Lower lobe of right lung (tissue), 2 donors: Measurements from ENCODE around the gene EMSY. TPM values are rescaled to one million over a fixed set of nuclear protein-coding genes. Genes with fewer than 3 reads are reported as not detected.

Experiments used
- ATAC-seq, 2 donors: fragments of 200-7000 bp; cut with Tn5 transposase; one replicate each; pipeline ENCODE4 v1.9.1; 2020 to 2022; ENCODE audit warnings: mild to moderate bottlenecking in 2 of 2, moderate library complexity in 2 of 2
- DNase-seq: peaks from one replicate; pipeline ENCODE4 v3.0.0-alpha.2; 2020
- H3K27ac ChIP-seq: fragments of 200-600 bp; one replicate; pipeline ENCODE4 v1.8.0; 2022
- H3K27me3 ChIP-seq: fragments of 200-600 bp; one replicate; pipeline ENCODE4 v1.8.0; 2022; ENCODE audit warnings: low read depth
- H3K36me3 ChIP-seq: fragments of 200-600 bp; one replicate; pipeline ENCODE4 v1.8.0; 2022; ENCODE audit warnings: mild to moderate bottlenecking
- H3K4me1 ChIP-seq: fragments of 200-600 bp; one replicate; pipeline ENCODE4 v1.8.0; 2022
- H3K4me3 ChIP-seq: fragments of 200-600 bp; one replicate; pipeline ENCODE4 v1.8.0; 2022; ENCODE audit warnings: mild to moderate bottlenecking
- H3K9me3 ChIP-seq: fragments of 200-600 bp; one replicate; pipeline ENCODE4 v1.8.0; 2022
- intact Hi-C: fragments of 100-400 bp; cut with DNase I; formaldehyde crosslinking; loops from one replicate; pipeline ENCODE4 v1.11.0; 2022
- total RNA-seq: library from RNA; stranded (reverse); fragmentation: NEBNext Ultra II Directional; extraction: Animal tissue kit (Norgen Biotek cat#: 25700); gene quantifications from one replicate; pipeline ENCODE4 v1.2.1, GENCODE V29; 2021
- TF ChIP-seq, protein P1 (sequence below): fragments of 200-600 bp; IDR thresholded peaks from one replicate; pipeline ENCODE4 v1.8.0; 2022; ENCODE audit warnings: antibody characterized with exemption, mild to moderate bottlenecking
- donor health status: DM: no; HTN: yes; CAD: no; lungs with severe emphysema.

Gene EMSY
- total RNA-seq, 1 donor from 2014 or later, result 21.1 TPM

DNA sequence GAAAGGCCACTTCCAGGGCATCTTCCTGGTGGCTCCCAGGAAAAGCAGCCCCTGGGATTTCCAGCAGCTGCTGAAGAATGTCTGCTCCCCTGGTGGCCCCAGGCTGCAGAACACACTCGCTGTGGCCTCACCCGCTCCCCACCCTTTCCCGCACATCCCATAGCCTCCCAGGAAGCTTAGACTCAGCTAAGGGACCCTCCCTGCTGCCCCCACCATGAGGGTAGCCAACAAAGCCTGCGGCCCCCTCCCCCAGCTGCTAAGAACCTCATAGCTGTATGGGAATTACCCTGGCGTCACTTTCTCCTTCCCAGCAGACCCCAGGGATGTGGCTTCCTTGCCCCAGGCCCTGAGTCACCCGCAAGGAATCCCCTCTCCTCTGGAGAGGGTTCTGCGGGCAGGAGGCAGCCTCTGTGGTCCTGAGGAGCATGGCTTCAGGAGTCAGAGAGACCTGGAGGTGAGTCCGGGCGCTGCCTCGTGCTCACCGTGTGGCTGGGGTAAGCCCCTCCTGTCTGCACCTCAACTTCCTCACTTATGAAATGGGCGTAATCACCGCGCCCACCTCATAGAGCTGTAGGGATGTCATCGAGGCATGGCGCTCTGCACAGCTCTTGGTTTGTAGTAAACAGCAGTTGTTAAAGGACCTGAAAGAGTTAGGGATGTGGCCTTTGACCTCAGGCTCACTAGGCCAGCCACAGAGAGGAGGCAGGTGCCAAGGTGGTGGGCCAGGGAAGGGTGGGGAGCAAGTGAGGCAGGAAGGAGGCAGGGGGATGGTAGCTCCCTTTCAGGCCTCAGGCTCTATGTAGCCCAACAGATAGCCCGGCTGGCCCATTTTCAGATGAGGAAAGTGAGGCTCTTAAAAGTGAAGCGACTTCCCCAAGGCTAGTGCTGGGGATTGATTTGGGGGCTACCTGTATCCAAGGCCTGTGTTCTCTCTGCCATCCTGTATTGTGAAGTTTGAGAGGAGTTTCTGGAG, 154.5 kb downstream of the EMSY start:
- H3K27me3 ChIP-seq, result no peaks in the 10 kb centered on the region
- no peak overlapping the region for H3K4me3 ChIP-seq
- intact Hi-C loops, result no loop called here
- H3K36me3 ChIP-seq, result no peaks in the 10 kb centered on the region
- DNase-seq (no peak), ATAC-seq (no peak)
- TF ChIP-seq, protein P1, sequence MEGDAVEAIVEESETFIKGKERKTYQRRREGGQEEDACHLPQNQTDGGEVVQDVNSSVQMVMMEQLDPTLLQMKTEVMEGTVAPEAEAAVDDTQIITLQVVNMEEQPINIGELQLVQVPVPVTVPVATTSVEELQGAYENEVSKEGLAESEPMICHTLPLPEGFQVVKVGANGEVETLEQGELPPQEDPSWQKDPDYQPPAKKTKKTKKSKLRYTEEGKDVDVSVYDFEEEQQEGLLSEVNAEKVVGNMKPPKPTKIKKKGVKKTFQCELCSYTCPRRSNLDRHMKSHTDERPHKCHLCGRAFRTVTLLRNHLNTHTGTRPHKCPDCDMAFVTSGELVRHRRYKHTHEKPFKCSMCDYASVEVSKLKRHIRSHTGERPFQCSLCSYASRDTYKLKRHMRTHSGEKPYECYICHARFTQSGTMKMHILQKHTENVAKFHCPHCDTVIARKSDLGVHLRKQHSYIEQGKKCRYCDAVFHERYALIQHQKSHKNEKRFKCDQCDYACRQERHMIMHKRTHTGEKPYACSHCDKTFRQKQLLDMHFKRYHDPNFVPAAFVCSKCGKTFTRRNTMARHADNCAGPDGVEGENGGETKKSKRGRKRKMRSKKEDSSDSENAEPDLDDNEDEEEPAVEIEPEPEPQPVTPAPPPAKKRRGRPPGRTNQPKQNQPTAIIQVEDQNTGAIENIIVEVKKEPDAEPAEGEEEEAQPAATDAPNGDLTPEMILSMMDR, result no peak
- peak overlapping the region; percentile 18 for H3K27ac ChIP-seq
- no peaks in the 10 kb centered on the region for H3K9me3 ChIP-seq
- H3K4me1 ChIP-seq, result peaks cover 31% of the 10 kb centered on the region

DNA sequence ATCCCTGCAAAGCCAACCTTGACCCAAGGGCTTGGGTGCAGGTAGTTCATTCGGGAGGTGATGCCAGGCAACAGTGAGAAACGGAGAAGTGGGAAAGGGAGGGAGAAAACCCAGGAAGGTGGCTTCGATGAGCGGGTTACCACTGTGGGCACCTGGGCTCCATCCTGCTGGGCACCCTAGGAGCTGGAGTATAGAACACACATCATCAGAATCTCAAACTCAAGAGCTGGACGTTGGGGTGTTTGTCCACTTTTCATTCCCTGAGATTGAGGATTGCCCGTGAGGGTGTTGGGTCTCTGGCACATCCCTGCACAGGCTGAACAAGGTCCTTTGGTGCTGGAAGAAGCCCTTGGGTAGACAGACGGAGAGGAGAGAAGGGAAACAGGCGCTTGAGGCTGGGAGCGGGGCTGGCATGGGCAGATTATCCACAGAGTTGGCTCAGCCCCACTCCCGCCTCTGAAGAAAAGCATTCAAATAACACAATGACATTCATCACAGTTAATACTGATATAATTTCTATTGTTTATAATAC, 155.4 kb downstream of the EMSY start:
- no peak for ATAC-seq
- Histone ChIP-seq H3K9me3 (no peaks in the 10 kb centered on the region), H3K4me3 (no peak overlapping the region), H3K27me3 (no peaks in the 10 kb centered on the region), H3K4me1 (peaks cover 40% of the 10 kb centered on the region), H3K27ac (no peak overlapping the region), H3K36me3 (no peaks in the 10 kb centered on the region)
- TF ChIP-seq, protein P1, result no peak
- intact Hi-C loops, result no loop called here
- no peak for DNase-seq

DNA sequence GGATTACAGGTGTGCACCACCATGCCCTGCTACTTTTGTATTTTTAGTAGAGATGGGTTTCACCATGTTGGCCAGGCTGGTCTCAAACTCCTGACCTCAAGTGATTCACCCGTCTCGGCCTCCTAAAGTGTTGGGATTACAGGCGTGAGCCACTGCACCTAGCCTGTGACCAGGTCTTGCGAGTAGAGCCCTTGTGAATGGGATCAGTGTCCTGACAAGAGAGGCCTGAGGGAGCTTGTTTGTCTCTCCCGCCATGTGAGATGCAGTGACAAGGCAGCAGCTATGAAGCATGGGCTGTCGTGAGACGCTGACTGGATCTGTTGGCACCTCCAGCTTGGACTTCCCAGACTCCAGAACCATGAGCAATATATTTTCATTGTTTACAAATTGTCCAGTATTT, 156.5 kb downstream of the EMSY start:
- Histone ChIP-seq H3K27ac (no peak overlapping the region), H3K4me1 (peaks cover 45% of the 10 kb centered on the region), H3K36me3 (no peaks in the 10 kb centered on the region), H3K27me3 (no peaks in the 10 kb centered on the region), H3K4me3 (no peak overlapping the region), H3K9me3 (no peaks in the 10 kb centered on the region)
- DNase-seq (no peak), ATAC-seq (no peak)
- intact Hi-C loops, result no loop called here
- TF ChIP-seq, protein P1, result no peak

DNA sequence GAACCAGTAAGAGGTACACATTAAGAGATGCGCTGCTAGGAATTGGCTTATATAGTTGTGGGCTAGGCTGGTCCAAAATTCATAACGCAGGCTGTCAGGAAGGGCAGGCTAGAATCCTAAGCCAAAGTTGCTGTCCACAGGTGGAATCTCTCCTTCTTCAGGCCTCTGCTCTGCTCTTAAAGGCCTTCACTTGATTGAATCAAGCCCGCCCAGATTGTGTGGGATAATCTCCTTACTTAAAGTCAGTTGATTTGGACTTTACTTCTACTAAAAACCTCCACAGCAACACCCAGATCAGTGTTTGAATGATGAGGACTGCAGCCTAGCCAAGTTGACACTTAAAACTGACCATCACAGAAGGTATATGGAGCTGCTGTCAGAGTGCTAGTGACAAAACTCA, 156.9 kb downstream of the EMSY start:
- no peak for ATAC-seq
- Histone ChIP-seq H3K4me3 (no peak overlapping the region), H3K27me3 (no peaks in the 10 kb centered on the region), H3K36me3 (no peaks in the 10 kb centered on the region), H3K9me3 (no peaks in the 10 kb centered on the region), H3K4me1 (peaks cover 45% of the 10 kb centered on the region), H3K27ac (peak overlapping the region; percentile 64)
- TF ChIP-seq, protein P1, result no peak
- intact Hi-C loops, result no loop called here
- DNase-seq, result no peak

DNA sequence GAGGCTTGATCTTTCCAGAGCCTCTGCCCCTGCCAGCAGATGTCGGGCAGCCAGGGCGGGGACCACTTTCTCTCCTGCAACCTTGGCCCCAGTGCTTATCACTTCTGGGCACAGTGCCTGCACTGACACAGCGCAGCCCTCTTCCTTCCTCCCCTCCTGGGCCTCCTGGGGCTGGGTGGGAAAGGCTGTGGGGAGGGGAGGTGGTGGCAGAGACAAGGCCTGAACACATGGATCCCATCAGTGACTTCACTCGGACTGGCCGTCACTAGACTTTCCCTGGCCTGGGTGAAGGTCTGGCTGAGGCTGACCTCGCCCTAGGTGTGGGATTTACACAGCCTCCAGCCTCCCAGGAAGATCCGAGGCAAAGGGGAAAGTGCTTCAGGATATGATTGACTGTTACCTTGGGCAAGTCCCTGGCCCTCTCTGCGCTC, 157.6 kb downstream of the EMSY start:
- TF ChIP-seq, protein P1, result no peak
- no peaks in the 10 kb centered on the region for H3K27me3 ChIP-seq
- DNase-seq, result no peak
- intact Hi-C loops, result no loop called here
- H3K36me3 ChIP-seq, result no peaks in the 10 kb centered on the region
- peak; percentile 49 to 58 for ATAC-seq
- peaks cover 45% of the 10 kb centered on the region for H3K4me1 ChIP-seq
- H3K4me3 ChIP-seq, result no peak overlapping the region
- no peaks in the 10 kb centered on the region for H3K9me3 ChIP-seq
- peak overlapping the region; percentile 64 for H3K27ac ChIP-seq

Other genes starting within 250 kb of the EMSY start
- gene WNT11, start 238.5 kb upstream of the EMSY start, total RNA-seq, result 9.2 TPM
- gene THAP12, start 63.9 kb upstream of the EMSY start, total RNA-seq, result 34.3 TPM
- 3.3 TPM for gene GVQW3, start 63.7 kb upstream of the EMSY start, total RNA-seq
- 121 TPM for gene LRRC32, start 225.7 kb downstream of the EMSY start, total RNA-seq